Neural crest cell (in vitro differentiated cells): ENCODE data around the gene EBF3. TPM values are rescaled to one million over a fixed set of nuclear protein-coding genes. Genes with fewer than 3 reads are reported as not detected.

Source experiments
- DNase-seq: peaks from one replicate; pipeline ENCODE4 v3.0.0; 2021; ENCODE audit warnings: low read depth, mixed read lengths, low spot score
- H3K27ac Mint-ChIP-seq: one replicate; pipeline ENCODE4 v1.8.0; 2021; ENCODE audit warnings: mild to moderate bottlenecking, mixed read lengths; ENCODE audit not compliant: unreplicated experiment
- H3K27me3 Mint-ChIP-seq: 2 replicates; pipeline ENCODE4 v1.8.0; 2021; ENCODE audit warnings: low read depth, mild to moderate bottlenecking, mixed read lengths
- H3K36me3 Mint-ChIP-seq: 2 replicates; pipeline ENCODE4 v1.8.0; 2021; ENCODE audit warnings: low read depth, mild to moderate bottlenecking, mixed read lengths
- H3K4me1 Mint-ChIP-seq: 2 replicates; pipeline ENCODE4 v1.8.0; 2021; ENCODE audit warnings: mixed read lengths
- H3K4me3 Mint-ChIP-seq: one replicate; pipeline ENCODE4 v1.8.0; 2021; ENCODE audit warnings: mild to moderate bottlenecking, mixed read lengths
- H3K9me3 Mint-ChIP-seq: 2 replicates; pipeline ENCODE4 v1.8.0; 2021; ENCODE audit warnings: mixed read lengths
- total RNA-seq: library from RNA; stranded (reverse); gene quantifications from 2 replicates; pipeline ENCODE4 v1.2.1, GENCODE V29; 2021
- TF ChIP-seq, protein P1 (sequence below): fragments of 200-600 bp; sonication (generic); conservative IDR thresholded peaks from 2 replicates; pipeline ENCODE4 v1.5.0; 2021; ENCODE audit warnings: antibody characterized with exemption, mild to moderate bottlenecking

The EBF3 gene
- total RNA-seq, 1 donor from 2014 or later, result 11.6 TPM

DNA sequence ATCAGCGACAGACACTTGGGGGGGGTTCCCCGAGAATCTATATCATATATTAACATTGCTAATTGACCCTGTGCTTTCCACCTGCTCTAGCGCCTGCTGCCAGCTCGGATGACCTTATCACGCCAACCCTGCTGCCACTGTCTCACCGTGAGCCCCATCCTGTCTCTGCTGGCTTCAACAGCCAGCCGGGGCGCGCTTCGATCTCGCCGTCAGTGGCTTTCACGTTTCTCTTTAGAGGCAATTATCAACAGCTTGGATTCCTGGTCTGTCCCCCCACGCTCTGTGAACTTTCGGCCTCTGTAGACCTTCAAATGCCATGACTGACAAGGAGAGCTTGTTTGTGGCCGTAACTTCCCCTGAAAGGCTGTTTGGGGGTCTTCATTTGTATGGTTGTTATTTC lies 123.0 kb downstream of the EBF3 start:
- Mint-ChIP-seq H3K36me3 (no peaks in the 10 kb centered on the region), H3K4me1 (peaks cover 6% of the 10 kb centered on the region), H3K9me3 (no peaks in the 10 kb centered on the region), H3K27me3 (no peaks in the 10 kb centered on the region), H3K4me3 (peak overlapping the region; percentile 15), H3K27ac (no peak overlapping the region)
- TF ChIP-seq, protein P1, sequence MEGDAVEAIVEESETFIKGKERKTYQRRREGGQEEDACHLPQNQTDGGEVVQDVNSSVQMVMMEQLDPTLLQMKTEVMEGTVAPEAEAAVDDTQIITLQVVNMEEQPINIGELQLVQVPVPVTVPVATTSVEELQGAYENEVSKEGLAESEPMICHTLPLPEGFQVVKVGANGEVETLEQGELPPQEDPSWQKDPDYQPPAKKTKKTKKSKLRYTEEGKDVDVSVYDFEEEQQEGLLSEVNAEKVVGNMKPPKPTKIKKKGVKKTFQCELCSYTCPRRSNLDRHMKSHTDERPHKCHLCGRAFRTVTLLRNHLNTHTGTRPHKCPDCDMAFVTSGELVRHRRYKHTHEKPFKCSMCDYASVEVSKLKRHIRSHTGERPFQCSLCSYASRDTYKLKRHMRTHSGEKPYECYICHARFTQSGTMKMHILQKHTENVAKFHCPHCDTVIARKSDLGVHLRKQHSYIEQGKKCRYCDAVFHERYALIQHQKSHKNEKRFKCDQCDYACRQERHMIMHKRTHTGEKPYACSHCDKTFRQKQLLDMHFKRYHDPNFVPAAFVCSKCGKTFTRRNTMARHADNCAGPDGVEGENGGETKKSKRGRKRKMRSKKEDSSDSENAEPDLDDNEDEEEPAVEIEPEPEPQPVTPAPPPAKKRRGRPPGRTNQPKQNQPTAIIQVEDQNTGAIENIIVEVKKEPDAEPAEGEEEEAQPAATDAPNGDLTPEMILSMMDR, result no peak
- DNase-seq, result no peak

DNA sequence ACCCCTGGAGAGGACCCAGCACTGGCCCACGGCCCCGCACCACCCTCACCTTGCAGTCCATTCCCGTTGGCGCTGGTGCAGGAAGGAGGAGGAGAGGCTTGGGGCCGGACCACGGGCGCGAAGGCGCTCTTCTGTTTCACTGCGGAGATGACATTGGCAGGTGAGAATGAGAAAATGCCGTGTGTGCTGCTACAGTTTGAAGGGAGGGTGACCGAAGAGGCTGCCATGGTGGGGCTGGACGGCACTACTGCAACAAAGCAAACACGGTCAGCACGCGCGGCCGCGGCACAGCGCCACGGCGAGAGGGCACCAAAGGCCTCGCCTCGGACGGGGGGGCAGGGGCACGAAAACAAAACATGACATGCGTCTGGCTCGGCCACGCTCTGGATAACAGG lies 123.9 kb downstream of the EBF3 start:
- no peak overlapping the region for H3K4me3 Mint-ChIP-seq
- H3K27me3 Mint-ChIP-seq, result no peaks in the 10 kb centered on the region
- no peaks in the 10 kb centered on the region for H3K9me3 Mint-ChIP-seq
- H3K4me1 Mint-ChIP-seq, result peaks cover 14% of the 10 kb centered on the region
- no peak overlapping the region for H3K27ac Mint-ChIP-seq
- H3K36me3 Mint-ChIP-seq, result no peaks in the 10 kb centered on the region
- TF ChIP-seq, protein P1, result no peak
- DNase-seq, result no peak

DNA sequence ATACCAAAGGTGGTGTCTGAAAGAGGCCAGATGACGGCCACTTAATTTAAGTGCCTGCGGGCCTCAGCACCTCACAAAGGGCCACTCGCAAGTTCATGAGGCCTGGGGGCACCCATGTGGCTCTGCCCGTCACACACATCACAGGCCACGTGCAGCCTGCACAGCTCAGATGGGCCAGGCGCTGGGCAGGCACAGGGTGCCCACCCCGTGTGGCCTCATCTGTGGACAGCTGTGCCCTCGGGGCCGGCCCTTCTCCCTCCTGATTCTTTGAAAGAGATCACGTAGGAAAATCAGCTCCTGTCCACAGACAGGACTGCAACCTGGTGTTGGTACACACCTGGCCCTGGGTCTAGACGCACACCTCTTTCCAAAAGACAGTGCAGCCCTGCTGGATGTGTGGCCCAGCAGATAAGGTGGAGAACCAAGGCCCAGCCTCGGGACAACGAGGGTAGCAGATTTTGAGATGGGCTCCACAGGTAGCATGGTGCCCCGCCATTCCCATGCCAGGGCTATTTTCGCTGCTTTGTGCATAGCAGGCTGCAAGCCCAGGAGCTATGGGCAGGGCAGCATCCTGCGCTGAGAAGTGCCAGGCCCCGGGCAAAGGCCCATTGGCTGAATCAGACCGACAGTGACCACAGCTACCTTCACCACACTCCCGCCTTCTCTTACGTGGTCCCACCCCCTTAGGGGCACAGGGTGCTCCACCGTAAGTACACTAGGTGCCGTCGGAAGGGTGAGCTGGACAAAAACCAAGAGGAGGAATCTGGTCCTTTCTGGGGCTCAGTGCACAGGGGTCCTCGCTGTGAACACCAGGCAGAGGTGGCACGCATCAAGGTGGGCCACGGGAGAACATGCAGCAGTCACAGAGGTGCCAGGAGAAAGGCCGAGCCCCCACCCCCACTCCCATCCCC lies 124.5 kb downstream of the EBF3 start:
- peaks cover 20% of the 10 kb centered on the region for H3K4me1 Mint-ChIP-seq
- H3K27ac Mint-ChIP-seq, result no peak overlapping the region
- TF ChIP-seq, protein P1, result no peak
- DNase-seq, result no peak
- H3K9me3 Mint-ChIP-seq, result no peaks in the 10 kb centered on the region
- H3K27me3 Mint-ChIP-seq, result no peaks in the 10 kb centered on the region
- H3K4me3 Mint-ChIP-seq, result no peak overlapping the region
- no peaks in the 10 kb centered on the region for H3K36me3 Mint-ChIP-seq

DNA sequence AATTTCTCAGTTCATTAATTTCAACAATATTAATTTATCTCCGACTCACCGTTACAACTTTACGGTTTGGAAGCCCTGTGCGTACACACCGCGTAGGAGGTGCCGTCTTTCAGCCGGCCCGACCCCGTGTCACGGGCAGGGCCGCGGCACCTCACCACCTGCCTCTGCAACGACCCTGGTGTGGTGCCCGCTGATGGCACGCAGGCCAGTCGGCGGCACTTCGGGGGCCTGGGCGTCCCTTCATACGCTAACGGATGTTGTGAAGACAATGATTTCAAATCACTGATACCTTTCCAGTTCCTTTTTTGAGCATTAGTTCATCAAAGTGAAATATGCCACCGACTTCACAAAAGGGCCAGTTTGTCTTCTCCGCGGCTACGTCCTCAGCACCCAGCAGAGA lies 125.3 kb downstream of the EBF3 start:
- DNase-seq, result no peak
- Mint-ChIP-seq H3K27me3 (no peaks in the 10 kb centered on the region), H3K9me3 (no peaks in the 10 kb centered on the region), H3K4me3 (no peak overlapping the region), H3K27ac (no peak overlapping the region), H3K36me3 (no peaks in the 10 kb centered on the region), H3K4me1 (peaks cover 28% of the 10 kb centered on the region)
- TF ChIP-seq, protein P1, result no peak

DNA sequence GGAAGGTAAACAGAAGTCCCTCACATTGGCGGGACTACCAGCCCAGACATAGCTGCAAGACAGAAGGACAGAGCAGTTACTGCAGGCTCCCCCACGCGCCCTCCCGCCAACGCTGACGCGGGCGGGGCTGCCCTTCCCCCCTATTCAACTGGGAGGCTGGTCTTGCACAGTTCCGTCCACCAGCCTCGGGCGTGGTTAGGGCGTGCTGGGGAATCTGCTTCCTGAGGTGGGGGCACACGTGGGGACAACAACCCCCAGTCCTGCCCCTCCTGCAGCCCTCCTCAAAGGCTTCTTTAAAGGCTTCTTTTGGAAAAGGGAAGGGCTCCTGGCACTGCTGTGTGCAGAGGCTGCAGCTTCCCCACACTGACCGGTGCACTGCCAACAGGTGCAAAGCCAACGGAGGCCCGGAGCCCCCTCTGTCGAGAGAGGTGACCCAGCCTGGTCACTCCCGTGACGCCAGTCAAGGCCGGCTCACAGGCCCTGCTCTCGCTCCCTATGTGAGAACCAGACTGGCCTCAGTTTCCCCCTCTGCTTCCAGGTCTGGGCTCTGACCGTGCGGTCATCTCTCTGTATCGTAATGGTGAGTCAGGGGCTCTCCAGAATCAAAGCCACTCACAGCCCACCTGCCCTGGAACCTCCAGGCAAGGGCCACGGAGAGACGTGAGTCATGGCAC lies 126.0 kb downstream of the EBF3 start:
- H3K36me3 Mint-ChIP-seq, result no peaks in the 10 kb centered on the region
- no peak overlapping the region for H3K4me3 Mint-ChIP-seq
- TF ChIP-seq, protein P1, result no peak
- H3K9me3 Mint-ChIP-seq, result no peaks in the 10 kb centered on the region
- no peaks in the 10 kb centered on the region for H3K27me3 Mint-ChIP-seq
- H3K27ac Mint-ChIP-seq, result no peak overlapping the region
- peaks cover 35% of the 10 kb centered on the region for H3K4me1 Mint-ChIP-seq
- no peak for DNase-seq
